DMS 273 (cell line): Measurements from ENCODE around the gene IRAK1.

Source experiments
- DNase-seq: peaks from one replicate; lab custom pipeline; 2025; ENCODE audit not compliant: unreplicated experiment; lab: John Stamatoyannopoulos, UW

The IRAK1 gene

GRCh38 chrX:154021131-154021611 is 1.5 kb upstream of the IRAK1 start:
- no peak for DNase-seq

- DNase-seq = no peak
Measured at GRCh38 chrX:154020536-154021115, 924 bp upstream of the IRAK1 start.

GRCh38 chrX:154019061-154019621 is 561 bp downstream of the IRAK1 start:
- DNase-seq = no peak

GRCh38 chrX:154018518-154019060 is 1.1 kb downstream of the IRAK1 start:
- no peak for DNase-seq

GRCh38 chrX:154017766-154018517 is 1.8 kb downstream of the IRAK1 start:
- no peak for DNase-seq

GRCh38 chrX:154016366-154017076 is 3.2 kb downstream of the IRAK1 start:
- DNase-seq = no peak

- DNase-seq = no peak
Measured at GRCh38 chrX:154015581-154016264, 4.0 kb downstream of the IRAK1 start.

- no peak for DNase-seq
Measured at GRCh38 chrX:154014429-154015380, 5.0 kb downstream of the IRAK1 start.

- peak; percentile 83 for DNase-seq
Measured at GRCh38 chrX:154013614-154014360, 5.9 kb downstream of the IRAK1 start.

GRCh38 chrX:154013001-154013421 is 6.7 kb downstream of the IRAK1 start:
- no peak for DNase-seq

GRCh38 chrX:154012336-154012991 is 7.2 kb downstream of the IRAK1 start:
- no peak for DNase-seq

GRCh38 chrX:154011376-154012335 is 8.0 kb downstream of the IRAK1 start:
- DNase-seq = no peak

GRCh38 chrX:154010330-154011087 is 9.2 kb downstream of the IRAK1 start:
- DNase-seq = no peak

GRCh38 chrX:154008521-154008920 is 11.2 kb downstream of the IRAK1 start:
- no peak for DNase-seq

- DNase-seq = no peak
Measured at GRCh38 chrX:154006947-154007346, 12.8 kb downstream of the IRAK1 start.

GRCh38 chrX:154004315-154004714 is 15.4 kb downstream of the IRAK1 start:
- no peak for DNase-seq
